NCI-H2171 treated with DMSO at 0.1 percent for 48 hours (cell line): ENCODE results near the gene TVP23C.
A peak's percentile ranks its signal among the peaks of the same experiment; 100 is the strongest.
"Not testable (repeated sequence)": the region's sequence is repeated elsewhere in the genome, so short reads cannot be mapped to it uniquely, and the experiment has no call there.

ENCODE experiments used
- DNase-seq: peaks from one replicate; lab custom pipeline; 2025; lab: John Stamatoyannopoulos, UW

The TVP23C gene

GRCh38 chr17:15526292-15527218 is 36.7 kb downstream of the TVP23C start:
- DNase-seq: peak; percentile 44

GRCh38 chr17:15524990-15525985 is 38.0 kb downstream of the TVP23C start:
- DNase-seq: not testable (repeated sequence)

GRCh38 chr17:15516150-15516549 is 47.1 kb downstream of the TVP23C start:
- no peak for DNase-seq

- no peak for DNase-seq
Measured at GRCh38 chr17:15514469-15514868, 48.8 kb downstream of the TVP23C start.

GRCh38 chr17:15513856-15514459 is 49.3 kb downstream of the TVP23C start:
- DNase-seq: no peak

GRCh38 chr17:15513058-15513791 is 50.1 kb downstream of the TVP23C start:
- DNase-seq: no peak

- no peak for DNase-seq
Measured at GRCh38 chr17:15512071-15512709, 51.1 kb downstream of the TVP23C start.

GRCh38 chr17:15511142-15511541 is 52.1 kb downstream of the TVP23C start:
- DNase-seq: no peak

GRCh38 chr17:15510361-15510760 is 52.9 kb downstream of the TVP23C start:
- no peak for DNase-seq

- no peak for DNase-seq
Measured at GRCh38 chr17:15509095-15509494, 54.2 kb downstream of the TVP23C start.

- DNase-seq: no peak
Measured at GRCh38 chr17:15508466-15508865, 54.8 kb downstream of the TVP23C start.

GRCh38 chr17:15507896-15508295 is 55.4 kb downstream of the TVP23C start:
- DNase-seq: no peak

GRCh38 chr17:15507001-15507400 is 56.3 kb downstream of the TVP23C start:
- DNase-seq: no peak

GRCh38 chr17:15505708-15506107 is 57.6 kb downstream of the TVP23C start:
- DNase-seq: not testable (repeated sequence)

- DNase-seq: no peak
Measured at GRCh38 chr17:15503731-15504130, 59.6 kb downstream of the TVP23C start.

GRCh38 chr17:15502369-15503112 is 60.7 kb downstream of the TVP23C start:
- DNase-seq: peak; percentile 15

- no peak for DNase-seq
Measured at GRCh38 chr17:15501793-15502192, 61.5 kb downstream of the TVP23C start.

- no peak for DNase-seq
Measured at GRCh38 chr17:15501282-15501681, 62.0 kb downstream of the TVP23C start.

- DNase-seq: peak; percentile 24
Measured at GRCh38 chr17:15498107-15498506, 65.2 kb downstream of the TVP23C start.
